HG02678 (cell line): Measurements from ENCODE around the gene DYRK4.

Source experiments
- ATAC-seq: cut with Tn5 transposase; IDR thresholded peaks from one replicate; pipeline ENCODE4 v1.9.1; 2021; ENCODE audit warnings: mild to moderate bottlenecking, moderate library complexity; ENCODE audit not compliant: unreplicated experiment

The DYRK4 gene

DNA sequence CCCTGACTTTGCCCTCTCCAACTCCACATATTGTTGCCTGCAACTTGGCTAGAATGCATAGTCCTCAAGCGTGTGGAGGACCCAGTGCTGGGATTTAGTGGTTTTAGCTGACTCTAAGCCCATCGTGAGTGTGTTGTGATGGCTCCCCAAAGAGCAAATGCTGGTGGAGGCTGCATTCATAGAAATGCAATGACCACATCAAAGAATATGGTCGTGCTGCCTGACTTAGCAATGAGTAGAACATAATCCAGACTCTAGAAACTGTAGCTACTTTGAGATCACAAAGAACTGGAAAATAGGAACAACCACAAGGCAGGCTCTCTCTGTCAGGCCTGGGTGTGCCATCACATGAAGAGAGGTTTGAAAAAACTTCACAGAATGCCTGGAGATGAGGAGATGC lies 1.3 kb downstream of the DYRK4 start:
- no peak for ATAC-seq

GRCh38 chr12:4564818-4565217 lies 2.8 kb downstream of the DYRK4 start:
- peak; percentile 51 for ATAC-seq

DNA sequence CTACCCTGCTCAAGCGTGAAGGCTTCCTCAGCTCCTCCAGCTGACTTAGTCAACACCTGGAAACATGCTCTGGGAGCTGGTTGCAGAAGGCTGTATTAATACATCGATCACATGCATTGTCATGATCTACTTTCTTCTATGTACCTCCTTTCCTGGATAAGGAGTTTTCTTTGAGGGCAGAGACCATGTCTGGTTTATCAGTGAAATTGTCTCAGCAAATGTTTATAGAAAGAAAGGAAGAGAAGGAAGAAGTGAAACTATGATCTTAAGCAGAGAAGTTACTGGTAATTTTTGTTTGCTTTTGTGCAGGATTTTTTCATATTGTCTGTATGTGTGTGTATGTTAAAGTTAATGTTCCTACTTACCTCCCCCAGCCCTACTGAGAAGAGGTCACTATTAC lies 4.5 kb downstream of the DYRK4 start:
- no peak for ATAC-seq

- peak; percentile 63 for ATAC-seq
Measured at GRCh38 chr12:4567073-4567881, 5.3 kb downstream of the DYRK4 start.

DNA sequence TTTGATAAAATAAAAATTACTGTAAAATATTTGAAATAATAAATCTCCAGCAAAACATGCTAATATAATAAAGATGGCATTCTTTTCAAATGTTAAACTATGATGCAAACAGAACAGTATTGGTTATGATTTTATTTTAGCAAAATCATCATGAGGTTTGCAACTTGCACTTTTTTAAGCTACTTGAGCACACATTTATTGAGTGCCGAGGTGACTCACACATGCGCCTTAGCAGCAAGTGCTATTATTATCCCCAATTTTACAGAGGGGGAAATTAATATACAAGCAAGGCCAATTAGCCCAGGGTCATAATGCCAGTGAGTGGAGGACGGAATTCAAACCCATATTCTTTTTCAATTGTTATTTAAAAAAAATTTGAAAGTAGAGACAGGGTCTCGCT lies 7.3 kb downstream of the DYRK4 start:
- no peak for ATAC-seq

DNA sequence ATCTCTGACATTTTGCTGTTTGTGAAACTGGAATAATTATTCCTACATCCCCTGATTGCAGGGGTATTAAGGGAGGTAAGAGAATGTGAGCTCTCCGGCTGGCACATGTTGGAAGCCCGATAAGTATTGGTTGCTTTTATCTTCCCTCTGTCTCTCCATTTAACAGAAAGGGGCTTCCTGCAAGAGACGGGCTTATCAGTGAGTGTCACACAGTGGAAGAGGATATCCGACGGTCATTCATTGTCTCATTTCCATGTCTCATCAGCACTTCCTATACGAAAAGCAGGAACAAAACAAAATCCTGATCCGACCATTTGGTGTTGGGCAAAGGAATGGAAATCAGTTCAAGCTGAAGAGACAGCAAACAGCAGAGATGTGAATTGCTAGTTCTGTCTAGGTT lies 10.7 kb downstream of the DYRK4 start:
- no peak for ATAC-seq

GRCh38 chr12:4579305-4580102 lies 17.5 kb downstream of the DYRK4 start:
- no peak for ATAC-seq

GRCh38 chr12:4580281-4580688 lies 18.3 kb downstream of the DYRK4 start:
- no peak for ATAC-seq

- no peak for ATAC-seq
Measured at GRCh38 chr12:4584281-4584680, 22.3 kb downstream of the DYRK4 start.

- no peak for ATAC-seq
Measured at GRCh38 chr12:4584896-4585295, 22.9 kb downstream of the DYRK4 start.

GRCh38 chr12:4586500-4586899 lies 24.5 kb downstream of the DYRK4 start:
- ATAC-seq: no peak

DNA sequence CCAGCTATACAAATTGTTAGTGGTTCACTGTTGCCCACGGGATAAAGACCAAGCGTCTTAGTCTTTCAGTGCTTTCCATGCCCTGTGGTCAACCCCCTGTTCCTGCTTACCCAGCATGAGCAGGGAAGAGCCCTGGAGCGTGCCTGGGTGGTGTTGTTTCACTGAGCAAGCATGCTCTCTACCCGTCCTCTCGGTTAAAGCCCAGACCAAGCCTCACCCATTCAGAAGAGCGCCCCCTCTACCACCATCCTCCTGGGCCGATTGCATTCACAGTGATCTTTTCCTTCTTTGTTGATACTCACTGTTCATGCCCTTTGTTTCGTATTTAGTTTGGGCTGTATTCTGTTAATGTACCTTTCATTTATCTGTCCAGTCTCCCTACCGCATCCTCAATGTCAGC lies 25.1 kb downstream of the DYRK4 start:
- ATAC-seq: no peak

GRCh38 chr12:4588916-4589315 lies 26.9 kb downstream of the DYRK4 start:
- no peak for ATAC-seq

DNA sequence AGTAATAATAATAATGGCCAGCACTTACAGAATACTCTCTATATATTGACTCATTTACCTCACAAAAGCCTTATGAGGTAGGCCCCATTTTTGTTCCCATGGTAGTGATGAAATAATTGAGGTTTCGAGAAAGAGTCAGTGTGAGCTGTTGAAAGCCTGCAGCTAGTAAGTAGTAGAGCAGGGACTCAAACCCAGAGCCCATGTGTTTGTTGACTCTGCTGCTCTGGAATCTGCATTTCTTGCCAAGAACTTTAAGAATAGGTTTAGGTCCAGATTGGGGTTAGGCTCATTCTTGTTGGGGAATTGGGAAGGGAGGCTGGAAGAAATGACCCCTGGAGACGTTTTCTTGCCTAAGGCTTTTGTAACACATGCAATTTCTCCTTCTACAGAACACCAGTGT lies 27.9 kb downstream of the DYRK4 start:
- ATAC-seq: no peak

- no peak for ATAC-seq
Measured at GRCh38 chr12:4591180-4591687, 29.2 kb downstream of the DYRK4 start.

GRCh38 chr12:4595881-4596280 lies 33.9 kb downstream of the DYRK4 start:
- ATAC-seq: no peak

DNA sequence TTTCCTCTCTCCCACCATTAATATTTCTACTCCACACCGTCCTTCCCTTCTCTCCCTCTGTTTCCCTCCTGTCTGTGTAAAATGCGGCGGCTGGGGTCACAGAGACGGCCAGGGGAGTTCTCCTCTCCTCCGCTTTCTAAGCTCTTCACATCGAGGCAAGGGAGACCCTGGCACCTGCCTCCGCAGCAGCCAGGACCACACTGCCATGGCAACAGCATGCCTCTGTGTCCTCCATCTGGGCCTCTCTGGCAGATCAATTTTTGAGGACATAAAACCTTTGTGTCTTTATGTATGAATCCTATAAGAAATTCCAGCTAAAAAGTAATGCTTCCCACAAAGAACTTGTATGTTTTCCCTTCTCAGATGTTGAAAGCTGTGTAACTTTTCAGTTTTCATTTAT lies 41.4 kb downstream of the DYRK4 start:
- no peak for ATAC-seq

DNA sequence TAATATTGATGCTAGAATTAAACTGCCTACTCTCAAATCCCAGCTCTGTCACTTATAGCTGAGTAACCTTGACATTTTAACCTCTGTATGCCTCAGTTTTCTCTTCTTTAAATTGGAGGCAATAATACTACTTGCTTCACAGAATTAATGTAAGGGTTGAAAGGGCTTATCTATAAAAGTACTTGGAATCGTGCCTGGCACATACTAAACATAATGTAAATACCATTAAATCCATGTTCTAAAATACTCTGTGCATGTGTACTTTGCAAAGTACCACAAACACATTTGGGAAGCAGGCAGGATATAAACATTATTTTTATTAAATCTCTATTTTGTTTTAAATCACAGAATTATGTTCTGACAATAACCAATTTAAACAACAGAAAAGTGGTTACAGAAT lies 41.9 kb downstream of the DYRK4 start:
- ATAC-seq: no peak

DNA sequence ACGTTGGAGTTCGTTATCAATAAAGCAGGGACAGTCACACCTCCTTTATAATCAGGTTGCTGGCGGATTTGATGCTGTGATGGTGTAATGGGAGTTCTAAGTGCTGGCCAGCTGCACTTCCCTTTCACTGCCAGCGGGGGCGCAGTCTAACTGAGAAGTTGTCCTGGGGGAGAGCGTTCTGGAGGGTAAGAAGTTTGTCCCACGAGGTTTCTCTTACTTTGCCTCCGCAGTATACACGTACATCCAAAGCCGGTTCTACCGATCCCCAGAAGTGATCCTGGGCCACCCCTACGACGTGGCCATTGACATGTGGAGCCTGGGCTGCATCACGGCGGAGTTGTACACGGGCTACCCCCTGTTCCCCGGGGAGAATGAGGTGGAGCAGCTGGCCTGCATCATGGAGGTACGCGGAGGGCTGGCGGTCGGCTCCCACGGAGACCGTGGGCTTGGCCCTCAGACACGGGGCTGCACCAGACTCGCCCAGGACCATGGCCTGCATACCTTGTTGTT lies 42.7 kb downstream of the DYRK4 start:
- peak; percentile 98 for ATAC-seq

GRCh38 chr12:4607056-4607455 lies 45.0 kb downstream of the DYRK4 start:
- no peak for ATAC-seq

- ATAC-seq: no peak
Measured at GRCh38 chr12:4609071-4609470, 47.1 kb downstream of the DYRK4 start.

DNA sequence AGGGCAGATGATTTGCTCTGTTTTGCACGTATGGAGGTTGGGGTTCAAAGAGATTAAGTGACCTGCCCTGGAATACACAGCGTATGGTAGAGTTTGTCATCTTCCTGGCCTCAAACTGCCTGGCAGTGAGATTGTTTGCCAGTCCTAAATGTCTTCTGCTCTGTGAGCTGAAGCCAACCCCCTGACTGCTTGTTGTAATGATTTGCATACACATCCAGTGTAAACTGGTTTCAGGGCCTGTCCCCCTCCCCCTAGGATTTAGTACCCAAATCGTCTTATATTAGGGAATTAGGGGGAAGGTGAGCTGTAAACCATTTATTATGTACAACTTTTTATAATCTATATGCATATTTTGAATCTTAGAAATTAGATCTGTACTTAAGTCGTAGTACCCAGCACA lies 48.5 kb downstream of the DYRK4 start:
- no peak for ATAC-seq
